ENCODE results near the gene G6PD.

The G6PD gene

GRCh38 chrX:154488336-154489075 is 58.1 kb downstream of the G6PD start:
- no peak for DNase-seq (ENCODE audit: insufficient read length, low spot score)
- no peak for FAIRE-seq

- no peak for DNase-seq (ENCODE audit: insufficient read length, low spot score)
- FAIRE-seq, result no peak
Measured at GRCh38 chrX:154487518-154488290, 58.9 kb downstream of the G6PD start.

- FAIRE-seq (no peak), DNase-seq (ENCODE audit: insufficient read length, low spot score) (peak; percentile 56)
Measured at GRCh38 chrX:154486396-154487207, 60.0 kb downstream of the G6PD start, which contains the start of gene UBL4A. Gene UBL4A, minus strand, starts transcription at chrX:154486615. Its CDS starts 31 bp downstream, at chrX:154486584.

GRCh38 chrX:154486052-154486395 is 60.6 kb downstream of the G6PD start:
- DNase-seq (ENCODE audit: insufficient read length, low spot score), result no peak
- FAIRE-seq, result no peak

- no peak for DNase-seq (ENCODE audit: insufficient read length, low spot score)
- FAIRE-seq, result peak; percentile 90
Measured at GRCh38 chrX:154485150-154486051, 61.2 kb downstream of the G6PD start.

- no peak for DNase-seq (ENCODE audit: insufficient read length, low spot score)
- no peak for FAIRE-seq
Measured at GRCh38 chrX:154484255-154485149, 62.1 kb downstream of the G6PD start.

GRCh38 chrX:154483325-154483724 is 63.3 kb downstream of the G6PD start:
- DNase-seq (ENCODE audit: insufficient read length, low spot score) (no peak), FAIRE-seq (no peak)

GRCh38 chrX:154482786-154483185 is 63.9 kb downstream of the G6PD start:
- no peak for FAIRE-seq

GRCh38 chrX:154481911-154482601 is 64.6 kb downstream of the G6PD start:
- DNase-seq (ENCODE audit: insufficient read length, low spot score) (no peak), FAIRE-seq (no peak)

More at GRCh38 chrX:154482786-154483185, 63.9 kb downstream of the G6PD start:
- no peak for DNase-seq (ENCODE audit: insufficient read length, low spot score)

Data from GM19239 (cell line).